ENCODE measurements around the gene SLC29A1.

- TF ChIP-seq FOS (IDR thresholded peaks at IDR 0.05; ENCODE audit: borderline replicate concordance, insufficient read depth, low read length) (no peak), POLR2AphosphoS5 (IDR thresholded peaks at IDR 0.05; ENCODE audit: insufficient read depth, low read depth, low read length) (no peak), CTCF (IDR thresholded peaks at IDR 0.05; ENCODE audit: extremely low read depth in 1 of 2, insufficient read depth in 1 of 2, low read depth in 1 of 2, low read length in 2 of 2) (no peak), POLR2A (IDR thresholded peaks at IDR 0.05; ENCODE audit: low read depth, low read length) (no peak), EZH2 (IDR thresholded peaks at IDR 0.05; ENCODE audit: borderline replicate concordance, low read depth, low read length, severe bottlenecking) (no peak), MYC (IDR thresholded peaks at IDR 0.05; ENCODE audit: low read depth, low read length) (no peak), MAX (IDR thresholded peaks at IDR 0.05; ENCODE audit: insufficient read depth, insufficient read length) (no peak), JUN (IDR thresholded peaks at IDR 0.05; ENCODE audit: borderline replicate concordance, insufficient read depth, insufficient read length, low read depth) (no peak)
These were observed 29.1 kb upstream of the SLC29A1 start for GRCh38 chr6:44194326-44194725.
